Peyer's patch (tissue), 4 donors: ENCODE measurements around the gene SLC4A3. TPM values are rescaled to one million over a fixed set of nuclear protein-coding genes. Genes with fewer than 3 reads are reported as not detected.
"Not testable (repeated sequence)": the region's sequence is repeated elsewhere in the genome, so short reads cannot be mapped to it uniquely, and the experiment has no call there.

ENCODE experiments used
- DNase-seq, 3 donors: peaks; one replicate each; pipeline ENCODE4 v3.0.0-alpha.2; 2017 to 2019
- H3K27ac ChIP-seq, 4 donors: fragments of 200-600 bp; sonication (generic); one replicate each; pipeline ENCODE4 v1.5.1; 2016 to 2019
- H3K27me3 ChIP-seq, 2 donors: fragments of 200-600 bp; sonication (generic); one replicate each; pipeline ENCODE4 v1.5.1; 2019
- H3K36me3 ChIP-seq, 3 donors: fragments of 200-600 bp; sonication (generic); one replicate each; pipeline ENCODE4 v1.5.1; 2016 to 2019
- H3K4me1 ChIP-seq, 4 donors: fragments of 200-600 bp; sonication (generic); one replicate each; pipeline ENCODE4 v1.5.1; 2016 to 2019
- H3K4me3 ChIP-seq, 4 donors: fragments of 200-600 bp; sonication (generic); 1 replicate in 3 of 4; 2 replicates in 1 of 4; pipeline ENCODE4 v1.5.1; 2016 to 2019; ENCODE audit warnings: mild to moderate bottlenecking in 1 of 4
- H3K9me3 ChIP-seq, 4 donors: fragments of 200-600 bp; sonication (generic); one replicate each; pipeline ENCODE4 v1.5.1; 2016 to 2019; ENCODE audit warnings: mild to moderate bottlenecking in 1 of 4
- CTCF ChIP-seq, 6 experiments: fragments of 450-650 bp in 4 of 6; fragments of 200-600 bp in 2 of 6; sonication (generic) in 1 of 6; IDR thresholded peaks; one replicate each; pipeline ENCODE4 v1.5.1; 2017 to 2019; ENCODE audit warnings: antibody characterized with exemption in 6 of 6, mild to moderate bottlenecking in 3 of 6, moderate library complexity in 1 of 6
- POLR2A ChIP-seq, 2 donors: fragments of 450-650 bp; IDR thresholded peaks; one replicate each; pipeline ENCODE4 v1.5.1; 2017; ENCODE audit warnings: antibody characterized with exemption in 2 of 2, mild to moderate bottlenecking in 2 of 2, moderate library complexity in 2 of 2
- total RNA-seq, 4 donors: library from RNA; depleted of rRNA; stranded (reverse); fragments of >200 nt; gene quantifications; one replicate each; pipeline ENCODE4 v1.1.0, GENCODE V29; 2016

Gene SLC4A3
- total RNA-seq, 4 donors from 2014 or later = 0.57 to 8.1 TPM; not detected in 2

DNA sequence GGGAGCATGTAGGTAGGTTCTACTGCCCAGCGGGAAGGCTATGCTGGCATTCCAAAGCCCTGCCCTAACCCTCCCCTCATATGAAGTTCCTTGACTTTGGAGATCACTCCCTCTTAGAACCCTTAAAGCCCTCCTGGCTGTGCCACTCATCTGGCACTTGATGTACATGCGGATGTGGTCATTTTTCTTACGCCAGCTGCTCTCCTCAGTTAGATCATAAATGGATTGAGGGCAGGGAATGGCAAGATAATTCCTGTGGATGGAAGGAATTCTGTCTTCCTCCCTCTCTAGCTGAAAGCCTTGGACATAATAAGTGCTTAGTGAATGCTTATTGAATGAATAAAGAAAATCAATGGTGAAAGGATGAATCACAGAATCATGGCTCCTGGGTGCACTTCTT lies 51.6 kb downstream of the SLC4A3 start:
- no peaks in the 10 kb centered on the region for H3K4me1 ChIP-seq
- no peak overlapping the region for H3K27ac ChIP-seq
- no peaks in the 10 kb centered on the region for H3K9me3 ChIP-seq
- no peaks in the 10 kb centered on the region for H3K36me3 ChIP-seq
- no peak for DNase-seq
- H3K4me3 ChIP-seq = no peak overlapping the region
- H3K27me3 ChIP-seq = no peaks in the 10 kb centered on the region
- TF ChIP-seq CTCF (IDR thresholded peaks at IDR 0.05) (no peak), POLR2A (IDR thresholded peaks at IDR 0.05) (no peak)

DNA sequence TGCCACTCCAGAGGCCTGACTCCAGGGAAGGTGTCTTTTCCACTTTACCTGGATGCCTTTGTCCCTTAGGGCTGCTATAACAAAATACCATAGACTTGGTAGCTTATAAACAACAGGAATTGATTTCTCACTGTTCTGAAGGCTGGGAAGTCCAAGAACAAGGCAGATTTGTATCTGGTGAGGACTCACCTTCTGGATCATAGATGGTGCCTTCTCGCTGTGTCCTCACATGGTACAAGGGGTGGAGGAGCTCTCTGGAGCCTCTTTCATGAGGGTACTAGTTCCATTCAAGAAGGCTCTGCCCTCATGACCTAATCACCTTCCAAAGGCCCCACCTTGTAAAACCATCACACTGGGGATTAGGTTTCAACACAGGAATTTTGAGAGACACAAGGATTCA lies 52.1 kb downstream of the SLC4A3 start:
- no peak for DNase-seq
- peaks cover 0 to under 1% (median 0%) of the 10 kb centered on the region in 4 donors for H3K4me1 ChIP-seq
- no peak for TF ChIP-seq POLR2A (IDR thresholded peaks at IDR 0.05)
- TF ChIP-seq CTCF (IDR thresholded peaks at IDR 0.05) = no peak
- no peaks in the 10 kb centered on the region for H3K36me3 ChIP-seq
- no peaks in the 10 kb centered on the region for H3K27me3 ChIP-seq
- H3K27ac ChIP-seq = no peak overlapping the region
- H3K9me3 ChIP-seq = no peaks in the 10 kb centered on the region
- no peak overlapping the region for H3K4me3 ChIP-seq

DNA sequence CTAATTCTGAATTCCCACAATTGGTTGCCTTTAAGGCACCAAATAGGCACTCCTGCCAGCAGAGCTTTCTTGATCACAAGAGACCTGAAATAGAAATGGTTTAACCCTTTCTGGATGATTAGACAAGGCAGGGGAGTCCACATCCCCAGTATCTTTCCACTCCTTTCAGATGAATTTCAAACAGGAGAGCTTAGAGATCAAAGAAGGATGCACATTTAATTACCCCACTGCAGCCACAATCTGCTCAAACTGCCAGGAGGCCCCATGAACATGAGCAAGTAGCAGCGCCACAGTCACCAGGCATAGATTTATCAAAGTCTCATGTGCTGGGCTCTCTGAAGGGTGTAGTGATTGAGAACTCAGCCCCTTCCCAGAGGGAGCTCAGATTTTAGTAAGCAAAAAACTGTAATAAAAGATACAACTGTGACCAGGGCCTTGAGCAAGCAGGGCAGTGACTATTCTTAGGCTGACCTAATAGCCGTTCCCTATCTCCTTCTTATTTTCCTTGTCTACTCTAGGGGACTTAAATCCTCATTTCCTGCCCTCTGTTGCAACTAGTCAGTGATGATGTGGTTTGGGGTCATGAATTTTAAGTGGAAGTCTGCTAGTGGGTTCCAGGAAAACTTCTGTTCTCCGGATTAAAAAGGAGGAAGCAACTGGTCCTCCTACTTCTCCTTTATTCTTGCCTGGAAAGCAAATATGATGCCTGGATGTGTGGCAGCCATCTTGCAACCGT lies 53.7 kb downstream of the SLC4A3 start:
- no peak for DNase-seq
- Histone ChIP-seq H3K27ac (no peak overlapping the region), H3K36me3 (no peaks in the 10 kb centered on the region), H3K9me3 (no peaks in the 10 kb centered on the region), H3K4me1 (peaks cover 0 to 5% (median 0%) of the 10 kb centered on the region in 4 donors), H3K27me3 (no peaks in the 10 kb centered on the region), H3K4me3 (no peak overlapping the region)
- no peak for TF ChIP-seq CTCF (IDR thresholded peaks at IDR 0.05)

DNA sequence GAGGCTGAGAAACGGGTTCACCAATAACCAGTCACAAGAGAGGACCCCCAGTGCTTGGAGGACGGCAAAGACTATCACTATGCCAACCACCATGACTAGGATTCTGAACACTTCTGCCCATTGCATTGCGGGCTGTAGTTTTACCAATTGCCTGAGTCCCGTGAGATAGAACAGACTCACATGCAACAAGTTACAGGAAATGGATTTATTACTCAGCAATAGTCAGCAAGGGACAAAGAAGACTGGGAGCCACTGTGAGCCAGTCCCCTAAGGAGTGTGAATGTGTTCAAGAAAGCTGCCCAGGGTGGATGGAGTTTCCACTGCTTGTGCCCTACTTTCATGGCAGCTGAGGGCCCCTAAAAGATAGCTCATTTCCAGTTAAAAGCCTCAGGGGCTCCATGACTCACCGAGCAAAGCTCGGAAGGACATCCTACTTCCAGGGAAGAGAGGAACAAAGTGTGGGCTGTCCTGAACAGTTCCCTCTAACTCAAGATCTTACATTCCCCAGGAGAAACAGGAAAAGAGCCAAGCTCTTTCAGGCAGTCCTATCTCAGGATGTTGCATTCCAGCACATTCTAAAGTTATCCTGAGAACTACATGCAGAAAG lies 54.4 kb downstream of the SLC4A3 start:
- H3K27me3 ChIP-seq = no peaks in the 10 kb centered on the region
- H3K4me1 ChIP-seq = peaks cover 0 to 5% (median 0%) of the 10 kb centered on the region in 4 donors
- TF ChIP-seq CTCF (IDR thresholded peaks at IDR 0.05) = no peak
- no peaks in the 10 kb centered on the region for H3K9me3 ChIP-seq
- H3K36me3 ChIP-seq = no peaks in the 10 kb centered on the region
- DNase-seq = no peak
- H3K27ac ChIP-seq = no peak overlapping the region
- no peak overlapping the region for H3K4me3 ChIP-seq

GRCh38 chr2:219683474-219683873 lies 56.0 kb downstream of the SLC4A3 start:
- H3K27ac ChIP-seq, H3K36me3 ChIP-seq, DNase-seq: not testable (repeated sequence)

More at GRCh38 chr2:219683474-219683873, 56.0 kb downstream of the SLC4A3 start:
- H3K4me3 ChIP-seq, H3K27me3 ChIP-seq, H3K4me1 ChIP-seq, H3K9me3 ChIP-seq: not testable (repeated sequence)
